H9 (cell line): ENCODE results near the gene MTA3. TPM values are rescaled to one million over a fixed set of nuclear protein-coding genes. Genes with fewer than 3 reads are reported as not detected.

Experiments used
- DNase-seq: peaks from one replicate; pipeline ENCODE4 v3.0.0-alpha.2; 2017
- H2AFZ ChIP-seq: one replicate; pipeline ENCODE4 v1.6.1; 2013; ENCODE audit warnings: mild to moderate bottlenecking, low read length, control low read depth, moderate library complexity
- H2AK5ac ChIP-seq: 2 replicates; pipeline ENCODE4 v1.6.1; 2013; ENCODE audit warnings: low read length, control low read depth, mixed read lengths; ENCODE audit not compliant: insufficient read length
- H2BK120ac ChIP-seq: one replicate; pipeline ENCODE4 v1.6.1; 2013; ENCODE audit warnings: low read depth, mild to moderate bottlenecking, low read length, control low read depth, inconsistent platforms; ENCODE audit not compliant: poor library complexity, severe bottlenecking
- H2BK12ac ChIP-seq: 2 replicates; pipeline ENCODE4 v1.6.1; 2013; ENCODE audit warnings: low read length, control low read depth, mixed read lengths, low read depth; ENCODE audit not compliant: insufficient read length
- H2BK15ac ChIP-seq: 2 replicates; pipeline ENCODE4 v1.6.1; 2013; ENCODE audit warnings: low read depth, low read length, control low read depth
- H2BK20ac ChIP-seq: one replicate; pipeline ENCODE4 v1.6.1; 2013; ENCODE audit warnings: low read depth, mild to moderate bottlenecking, low read length, control low read depth, inconsistent platforms; ENCODE audit not compliant: poor library complexity, severe bottlenecking
- H2BK5ac ChIP-seq: 2 replicates; pipeline ENCODE4 v1.6.1; 2013; ENCODE audit warnings: low read length, control low read depth, mixed read lengths; ENCODE audit not compliant: insufficient read length
- H3K14ac ChIP-seq: 2 replicates; pipeline ENCODE4 v1.6.1; 2013; ENCODE audit warnings: low read length, control low read depth; ENCODE audit not compliant: insufficient read depth
- H3K18ac ChIP-seq: 2 replicates; pipeline ENCODE4 v1.6.1; 2013; ENCODE audit warnings: low read depth, mild to moderate bottlenecking, mixed read lengths, low read length, control low read depth; ENCODE audit not compliant: insufficient read length
- H3K23ac ChIP-seq: 2 replicates; pipeline ENCODE4 v1.6.1; 2013; ENCODE audit warnings: low read length, control low read depth, mixed read lengths, low read depth; ENCODE audit not compliant: insufficient read length
- H3K23me2 ChIP-seq: 2 replicates; pipeline ENCODE4 v1.6.1; 2013; ENCODE audit warnings: low read depth, mild to moderate bottlenecking, mixed read lengths, low read length, control low read depth; ENCODE audit not compliant: insufficient read length, poor library complexity, severe bottlenecking
- H3K27ac ChIP-seq: 2 replicates; pipeline ENCODE4 v1.5.1; 2013; ENCODE audit warnings: low read length, control low read depth, mixed read lengths, low read depth; ENCODE audit not compliant: insufficient read length
- H3K27me3 ChIP-seq: 2 replicates; pipeline ENCODE4 v1.6.1; 2013; ENCODE audit warnings: low read length, control low read depth, inconsistent platforms; ENCODE audit not compliant: insufficient read depth
- H3K4ac ChIP-seq: 2 replicates; pipeline ENCODE4 v1.6.1; 2013; ENCODE audit warnings: low read depth, mild to moderate bottlenecking, control low read depth, inconsistent platforms, low read length, moderate library complexity
- H3K4me1 ChIP-seq: 2 replicates; pipeline ENCODE4 v1.6.1; 2013; ENCODE audit warnings: low read length, control low read depth, inconsistent platforms; ENCODE audit not compliant: insufficient read depth
- H3K4me2 ChIP-seq: 2 replicates; pipeline ENCODE4 v1.6.1; 2013; ENCODE audit warnings: low read length, control low read depth, mixed read lengths; ENCODE audit not compliant: insufficient read length, insufficient read depth
- H3K56ac ChIP-seq: 2 replicates; pipeline ENCODE4 v1.6.1; 2013; ENCODE audit warnings: low read depth, mild to moderate bottlenecking, mixed read lengths, low read length, control low read depth; ENCODE audit not compliant: insufficient read length
- H3K79me1 ChIP-seq: 2 replicates; pipeline ENCODE4 v1.6.1; 2013; ENCODE audit warnings: low read depth, mild to moderate bottlenecking, moderate library complexity, low read length, control low read depth, inconsistent platforms; ENCODE audit not compliant: insufficient read depth, poor library complexity, severe bottlenecking
- H3K79me2 ChIP-seq: 2 replicates; pipeline ENCODE4 v1.6.1; 2013; ENCODE audit warnings: low read length, control low read depth, inconsistent platforms; ENCODE audit not compliant: insufficient read depth
- H3K9ac ChIP-seq: 2 replicates; pipeline ENCODE4 v1.6.1; 2013; ENCODE audit warnings: low read length, control low read depth, mixed read lengths; ENCODE audit not compliant: insufficient read length; ENCODE audit errors: extremely low read depth
- H3K9me3 ChIP-seq: one replicate; pipeline ENCODE4 v1.6.1; 2013; ENCODE audit warnings: low read depth, low read length, inconsistent platforms; ENCODE audit not compliant: control insufficient read depth
- H3T11ph ChIP-seq: one replicate; pipeline ENCODE4 v1.6.1; 2013; ENCODE audit warnings: mild to moderate bottlenecking, low read length, control low read depth, inconsistent platforms
- H4K20me1 ChIP-seq: one replicate; pipeline ENCODE4 v1.6.1; 2013; ENCODE audit not compliant: control insufficient read depth, insufficient read length, insufficient read depth
- H4K5ac ChIP-seq: 2 replicates; pipeline ENCODE4 v1.6.1; 2013; ENCODE audit warnings: low read depth, mild to moderate bottlenecking, mixed read lengths, low read length, control low read depth; ENCODE audit not compliant: insufficient read length
- H4K8ac ChIP-seq: replicated peaks from 2 replicates; pipeline ENCODE4 v1.6.1; 2013; ENCODE audit warnings: low read length, control low read depth, mixed read lengths, low read depth; ENCODE audit not compliant: insufficient read length
- H4K91ac ChIP-seq: 2 replicates; pipeline ENCODE4 v1.6.1; 2013; ENCODE audit warnings: low read depth, mild to moderate bottlenecking, moderate library complexity, mixed read lengths, low read length, control low read depth; ENCODE audit not compliant: insufficient read length
- H3K27ac Mint-ChIP-seq, 3 experiments: 2 replicates in 2 of 3; 3 replicates in 1 of 3; pipeline ENCODE4 v1.8.0; 2020 to 2021; ENCODE audit warnings: mixed read lengths in 3 of 3, mild to moderate bottlenecking in 1 of 3, moderate library complexity in 1 of 3
- H3K27me3 Mint-ChIP-seq: 2 replicates; pipeline ENCODE4 v1.8.0; 2021; ENCODE audit warnings: low read depth, mild to moderate bottlenecking, moderate library complexity, mixed read lengths
- H3K36me3 Mint-ChIP-seq, 3 experiments: 2 replicates in 2 of 3; 3 replicates in 1 of 3; pipeline ENCODE4 v1.8.0; 2020 to 2021; ENCODE audit warnings: low read depth in 3 of 3, mixed read lengths in 3 of 3; ENCODE audit not compliant: insufficient read depth in 1 of 3
- H3K4me1 Mint-ChIP-seq, 2 experiments: 2 replicates each; pipeline ENCODE4 v1.8.0; 2020; ENCODE audit warnings: mixed read lengths in 2 of 2
- H3K4me3 Mint-ChIP-seq, 2 experiments: 2 replicates in 1 of 2; 3 replicates in 1 of 2; pipeline ENCODE4 v1.8.0; 2020 to 2021; ENCODE audit warnings: mild to moderate bottlenecking in 2 of 2, mixed read lengths in 2 of 2, moderate library complexity in 1 of 2
- H3K9me3 Mint-ChIP-seq, 2 experiments: 2 replicates in 1 of 2; 3 replicates in 1 of 2; pipeline ENCODE4 v1.8.0; 2020; ENCODE audit warnings: mild to moderate bottlenecking in 2 of 2, mixed read lengths in 2 of 2, moderate library complexity in 1 of 2
- CTCF ChIP-seq: fragments of 200-600 bp; sonication (generic); conservative IDR thresholded peaks from 3 replicates; pipeline ENCODE4 v1.8.0; 2021; ENCODE audit warnings: antibody characterized with exemption, mild to moderate bottlenecking
- WGBS: extraction: QIAGEN DNeasy Blood & Tissue Kit; methylation state at CpG from one replicate; pipeline ENCODE4 v1.1.7; 2013; ENCODE audit warnings: missing lambda C conversion rate, low lambda C conversion rate, mixed read lengths; ENCODE audit not compliant: insufficient read length; ENCODE audit errors: extremely low coverage; 5-methylcytosine and 5-hydroxymethylcytosine counted together
- total RNA-seq: library from RNA; stranded (reverse); gene quantifications from 2 replicates; pipeline ENCODE4 v1.2.1, GENCODE V29; 2021

MTA3 gene
- total RNA-seq, 1 experiment from 2014 or later: 253 TPM

GRCh38 chr2:42725657-42726056 is 157.2 kb downstream of the MTA3 start:
- Histone ChIP-seq H2AK5ac (no peak overlapping the region), H3K79me2 (no peaks in the 10 kb centered on the region), H3K14ac (no peak overlapping the region), H2BK20ac (no peak overlapping the region), H4K20me1 (no peaks in the 10 kb centered on the region), H3T11ph (no peak overlapping the region), H2AFZ (no peak overlapping the region), H3K4me2 (no peak overlapping the region), H4K5ac (no peak overlapping the region), H3K27me3 (no peaks in the 10 kb centered on the region), H3K4me1 (peaks cover 6% of the 10 kb centered on the region; the same call in 1 of the 2 replicates), H4K91ac (no peak overlapping the region), H2BK5ac (no peak overlapping the region), H3K18ac (no peak overlapping the region), H3K9ac (no peak overlapping the region), H3K23ac (no peak overlapping the region), H3K4ac (no peak overlapping the region), H2BK120ac (no peak overlapping the region), H2BK12ac (no peak overlapping the region), H3K9me3 (no peaks in the 10 kb centered on the region), H3K56ac (no peak overlapping the region), H4K8ac (no peak overlapping the region), H3K79me1 (no peaks in the 10 kb centered on the region), H3K23me2 (no peaks in the 10 kb centered on the region), H3K27ac (no peak overlapping the region), H2BK15ac (no peak overlapping the region)
- Mint-ChIP-seq H3K27me3 (no peaks in the 10 kb centered on the region; the same call in 1 of the 2 replicates), H3K36me3 (peaks cover 13 to 16% (median 14%) of the 10 kb centered on the region in 3 experiments), H3K27ac (no peak overlapping the region), H3K4me3 (no peak overlapping the region), H3K9me3 (peaks cover 10 to 12% of the 10 kb centered on the region in 2 experiments; a peak in 4 of 5 replicates), H3K4me1 (peaks cover 13 to 14% of the 10 kb centered on the region in 2 experiments)
- DNase-seq: no peak
- WGBS: no CpG with 5 or more reads among the region's 4 CpGs
- TF ChIP-seq CTCF: no peak
